H9 (cell line): Measurements from ENCODE around the gene ZNF79. TPM values are rescaled to one million over a fixed set of nuclear protein-coding genes. Genes with fewer than 3 reads are reported as not detected.
A peak's percentile ranks its signal among the peaks of the same experiment; 100 is the strongest.

Experiments used
- DNase-seq: peaks from one replicate; pipeline ENCODE4 v3.0.0-alpha.2; 2017
- H2AFZ ChIP-seq: one replicate; pipeline ENCODE4 v1.6.1; 2013; ENCODE audit warnings: mild to moderate bottlenecking, low read length, control low read depth, moderate library complexity
- H2AK5ac ChIP-seq: 2 replicates; pipeline ENCODE4 v1.6.1; 2013; ENCODE audit warnings: low read length, control low read depth, mixed read lengths; ENCODE audit not compliant: insufficient read length
- H2BK120ac ChIP-seq: one replicate; pipeline ENCODE4 v1.6.1; 2013; ENCODE audit warnings: low read depth, mild to moderate bottlenecking, low read length, control low read depth, inconsistent platforms; ENCODE audit not compliant: poor library complexity, severe bottlenecking
- H2BK12ac ChIP-seq: 2 replicates; pipeline ENCODE4 v1.6.1; 2013; ENCODE audit warnings: low read length, control low read depth, mixed read lengths, low read depth; ENCODE audit not compliant: insufficient read length
- H2BK15ac ChIP-seq: 2 replicates; pipeline ENCODE4 v1.6.1; 2013; ENCODE audit warnings: low read depth, low read length, control low read depth
- H2BK20ac ChIP-seq: one replicate; pipeline ENCODE4 v1.6.1; 2013; ENCODE audit warnings: low read depth, mild to moderate bottlenecking, low read length, control low read depth, inconsistent platforms; ENCODE audit not compliant: poor library complexity, severe bottlenecking
- H2BK5ac ChIP-seq: 2 replicates; pipeline ENCODE4 v1.6.1; 2013; ENCODE audit warnings: low read length, control low read depth, mixed read lengths; ENCODE audit not compliant: insufficient read length
- H3K14ac ChIP-seq: 2 replicates; pipeline ENCODE4 v1.6.1; 2013; ENCODE audit warnings: low read length, control low read depth; ENCODE audit not compliant: insufficient read depth
- H3K18ac ChIP-seq: 2 replicates; pipeline ENCODE4 v1.6.1; 2013; ENCODE audit warnings: low read depth, mild to moderate bottlenecking, mixed read lengths, low read length, control low read depth; ENCODE audit not compliant: insufficient read length
- H3K23ac ChIP-seq: 2 replicates; pipeline ENCODE4 v1.6.1; 2013; ENCODE audit warnings: low read length, control low read depth, mixed read lengths, low read depth; ENCODE audit not compliant: insufficient read length
- H3K23me2 ChIP-seq: 2 replicates; pipeline ENCODE4 v1.6.1; 2013; ENCODE audit warnings: low read depth, mild to moderate bottlenecking, mixed read lengths, low read length, control low read depth; ENCODE audit not compliant: insufficient read length, poor library complexity, severe bottlenecking
- H3K27ac ChIP-seq: 2 replicates; pipeline ENCODE4 v1.5.1; 2013; ENCODE audit warnings: low read length, control low read depth, mixed read lengths, low read depth; ENCODE audit not compliant: insufficient read length
- H3K27me3 ChIP-seq: 2 replicates; pipeline ENCODE4 v1.6.1; 2013; ENCODE audit warnings: low read length, control low read depth, inconsistent platforms; ENCODE audit not compliant: insufficient read depth
- H3K4ac ChIP-seq: 2 replicates; pipeline ENCODE4 v1.6.1; 2013; ENCODE audit warnings: low read depth, mild to moderate bottlenecking, control low read depth, inconsistent platforms, low read length, moderate library complexity
- H3K4me1 ChIP-seq: 2 replicates; pipeline ENCODE4 v1.6.1; 2013; ENCODE audit warnings: low read length, control low read depth, inconsistent platforms; ENCODE audit not compliant: insufficient read depth
- H3K4me2 ChIP-seq: 2 replicates; pipeline ENCODE4 v1.6.1; 2013; ENCODE audit warnings: low read length, control low read depth, mixed read lengths; ENCODE audit not compliant: insufficient read length, insufficient read depth
- H3K56ac ChIP-seq: 2 replicates; pipeline ENCODE4 v1.6.1; 2013; ENCODE audit warnings: low read depth, mild to moderate bottlenecking, mixed read lengths, low read length, control low read depth; ENCODE audit not compliant: insufficient read length
- H3K79me1 ChIP-seq: 2 replicates; pipeline ENCODE4 v1.6.1; 2013; ENCODE audit warnings: low read depth, mild to moderate bottlenecking, moderate library complexity, low read length, control low read depth, inconsistent platforms; ENCODE audit not compliant: insufficient read depth, poor library complexity, severe bottlenecking
- H3K79me2 ChIP-seq: 2 replicates; pipeline ENCODE4 v1.6.1; 2013; ENCODE audit warnings: low read length, control low read depth, inconsistent platforms; ENCODE audit not compliant: insufficient read depth
- H3K9ac ChIP-seq: 2 replicates; pipeline ENCODE4 v1.6.1; 2013; ENCODE audit warnings: low read length, control low read depth, mixed read lengths; ENCODE audit not compliant: insufficient read length; ENCODE audit errors: extremely low read depth
- H3K9me3 ChIP-seq: one replicate; pipeline ENCODE4 v1.6.1; 2013; ENCODE audit warnings: low read depth, low read length, inconsistent platforms; ENCODE audit not compliant: control insufficient read depth
- H3T11ph ChIP-seq: one replicate; pipeline ENCODE4 v1.6.1; 2013; ENCODE audit warnings: mild to moderate bottlenecking, low read length, control low read depth, inconsistent platforms
- H4K20me1 ChIP-seq: one replicate; pipeline ENCODE4 v1.6.1; 2013; ENCODE audit not compliant: control insufficient read depth, insufficient read length, insufficient read depth
- H4K5ac ChIP-seq: 2 replicates; pipeline ENCODE4 v1.6.1; 2013; ENCODE audit warnings: low read depth, mild to moderate bottlenecking, mixed read lengths, low read length, control low read depth; ENCODE audit not compliant: insufficient read length
- H4K8ac ChIP-seq: replicated peaks from 2 replicates; pipeline ENCODE4 v1.6.1; 2013; ENCODE audit warnings: low read length, control low read depth, mixed read lengths, low read depth; ENCODE audit not compliant: insufficient read length
- H4K91ac ChIP-seq: 2 replicates; pipeline ENCODE4 v1.6.1; 2013; ENCODE audit warnings: low read depth, mild to moderate bottlenecking, moderate library complexity, mixed read lengths, low read length, control low read depth; ENCODE audit not compliant: insufficient read length
- H3K27ac Mint-ChIP-seq, 3 experiments: 2 replicates in 2 of 3; 3 replicates in 1 of 3; pipeline ENCODE4 v1.8.0; 2020 to 2021; ENCODE audit warnings: mixed read lengths in 3 of 3, mild to moderate bottlenecking in 1 of 3, moderate library complexity in 1 of 3
- H3K27me3 Mint-ChIP-seq: 2 replicates; pipeline ENCODE4 v1.8.0; 2021; ENCODE audit warnings: low read depth, mild to moderate bottlenecking, moderate library complexity, mixed read lengths
- H3K36me3 Mint-ChIP-seq, 3 experiments: 2 replicates in 2 of 3; 3 replicates in 1 of 3; pipeline ENCODE4 v1.8.0; 2020 to 2021; ENCODE audit warnings: low read depth in 3 of 3, mixed read lengths in 3 of 3; ENCODE audit not compliant: insufficient read depth in 1 of 3
- H3K4me1 Mint-ChIP-seq, 2 experiments: 2 replicates each; pipeline ENCODE4 v1.8.0; 2020; ENCODE audit warnings: mixed read lengths in 2 of 2
- H3K4me3 Mint-ChIP-seq, 2 experiments: 2 replicates in 1 of 2; 3 replicates in 1 of 2; pipeline ENCODE4 v1.8.0; 2020 to 2021; ENCODE audit warnings: mild to moderate bottlenecking in 2 of 2, mixed read lengths in 2 of 2, moderate library complexity in 1 of 2
- H3K9me3 Mint-ChIP-seq, 2 experiments: 2 replicates in 1 of 2; 3 replicates in 1 of 2; pipeline ENCODE4 v1.8.0; 2020; ENCODE audit warnings: mild to moderate bottlenecking in 2 of 2, mixed read lengths in 2 of 2, moderate library complexity in 1 of 2
- WGBS: extraction: QIAGEN DNeasy Blood & Tissue Kit; methylation state at CpG from one replicate; pipeline ENCODE4 v1.1.7; 2013; ENCODE audit warnings: missing lambda C conversion rate, low lambda C conversion rate, mixed read lengths; ENCODE audit not compliant: insufficient read length; ENCODE audit errors: extremely low coverage; 5-methylcytosine and 5-hydroxymethylcytosine counted together
- total RNA-seq: library from RNA; stranded (reverse); gene quantifications from 2 replicates; pipeline ENCODE4 v1.2.1, GENCODE V29; 2021
- TF ChIP-seq, protein P1 (sequence below): fragments of 200-600 bp; sonication (generic); conservative IDR thresholded peaks from 3 replicates; pipeline ENCODE4 v1.8.0; 2021; ENCODE audit warnings: antibody characterized with exemption, mild to moderate bottlenecking

The ZNF79 gene
- total RNA-seq, 1 experiment from 2014 or later: 11.5 TPM

DNA sequence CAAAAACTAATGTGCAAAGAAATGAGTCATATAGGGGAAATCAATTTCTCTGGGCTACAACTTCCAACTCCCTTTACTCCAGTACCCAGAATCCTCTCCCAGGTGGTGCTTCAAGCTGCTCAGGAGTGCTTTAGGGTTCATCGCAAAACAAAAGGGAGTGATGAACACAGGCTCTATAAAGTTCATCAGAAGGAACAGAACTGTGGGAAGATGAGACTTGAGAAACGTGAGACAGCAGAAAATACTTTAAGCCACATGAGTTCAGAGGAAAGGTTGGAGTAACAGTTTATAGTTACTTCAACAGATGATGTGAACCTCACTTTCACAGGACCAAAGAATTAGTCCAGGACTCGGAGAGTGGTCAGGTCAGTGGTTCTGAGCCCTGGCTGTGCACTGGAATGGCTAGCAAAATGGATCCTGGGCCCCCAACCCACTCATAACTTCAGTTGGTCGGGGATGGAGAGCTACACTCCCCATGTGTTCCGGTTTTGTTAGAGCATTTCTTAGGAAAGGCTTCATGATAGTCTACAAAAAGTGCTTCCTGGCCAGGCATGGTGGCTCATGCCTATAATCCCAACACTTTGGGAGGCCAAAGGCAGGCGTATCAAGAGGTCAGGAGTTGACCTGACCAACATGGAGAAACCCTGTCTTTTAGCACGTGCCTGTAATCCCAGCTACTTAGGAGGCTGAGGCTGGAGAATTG is 22.7 kb downstream of the ZNF79 start:
- Histone ChIP-seq H2AFZ (no peak overlapping the region), H3K79me1 (no peaks in the 10 kb centered on the region), H2BK20ac (no peak overlapping the region), H4K8ac (no peak overlapping the region), H2BK15ac (no peak overlapping the region), H3K9ac (no peak overlapping the region), H4K91ac (no peak overlapping the region), H3K4me2 (no peak overlapping the region), H3K23me2 (peaks cover 12% of the 10 kb centered on the region), H4K20me1 (no peaks in the 10 kb centered on the region), H3K9me3 (no peaks in the 10 kb centered on the region), H2BK5ac (no peak overlapping the region), H2BK120ac (no peak overlapping the region), H3T11ph (no peak overlapping the region), H2AK5ac (no peak overlapping the region), H3K27me3 (no peaks in the 10 kb centered on the region), H3K27ac (peak overlapping the region; percentile 4), H3K4me1 (no peaks in the 10 kb centered on the region), H3K79me2 (peaks cover 20% of the 10 kb centered on the region; the same call in 1 of the 2 replicates), H3K23ac (no peak overlapping the region), H3K14ac (no peak overlapping the region), H3K18ac (no peak overlapping the region), H4K5ac (no peak overlapping the region), H3K4ac (no peak overlapping the region), H2BK12ac (no peak overlapping the region), H3K56ac (no peak overlapping the region)
- no CpG with 5 or more reads among the region's 7 CpGs for WGBS
- peaks cover 2% of the 10 kb centered on the region for H3K27me3 Mint-ChIP-seq
- peaks cover 71 to 88% (median 79%) of the 10 kb centered on the region in 3 experiments for H3K36me3 Mint-ChIP-seq
- peaks cover 0 to 4% of the 10 kb centered on the region in 2 experiments; a peak in 4 of 5 replicates for H3K9me3 Mint-ChIP-seq
- DNase-seq: no peak
- peaks cover 21 to 24% of the 10 kb centered on the region in 2 experiments for H3K4me1 Mint-ChIP-seq
- TF ChIP-seq, protein P1, sequence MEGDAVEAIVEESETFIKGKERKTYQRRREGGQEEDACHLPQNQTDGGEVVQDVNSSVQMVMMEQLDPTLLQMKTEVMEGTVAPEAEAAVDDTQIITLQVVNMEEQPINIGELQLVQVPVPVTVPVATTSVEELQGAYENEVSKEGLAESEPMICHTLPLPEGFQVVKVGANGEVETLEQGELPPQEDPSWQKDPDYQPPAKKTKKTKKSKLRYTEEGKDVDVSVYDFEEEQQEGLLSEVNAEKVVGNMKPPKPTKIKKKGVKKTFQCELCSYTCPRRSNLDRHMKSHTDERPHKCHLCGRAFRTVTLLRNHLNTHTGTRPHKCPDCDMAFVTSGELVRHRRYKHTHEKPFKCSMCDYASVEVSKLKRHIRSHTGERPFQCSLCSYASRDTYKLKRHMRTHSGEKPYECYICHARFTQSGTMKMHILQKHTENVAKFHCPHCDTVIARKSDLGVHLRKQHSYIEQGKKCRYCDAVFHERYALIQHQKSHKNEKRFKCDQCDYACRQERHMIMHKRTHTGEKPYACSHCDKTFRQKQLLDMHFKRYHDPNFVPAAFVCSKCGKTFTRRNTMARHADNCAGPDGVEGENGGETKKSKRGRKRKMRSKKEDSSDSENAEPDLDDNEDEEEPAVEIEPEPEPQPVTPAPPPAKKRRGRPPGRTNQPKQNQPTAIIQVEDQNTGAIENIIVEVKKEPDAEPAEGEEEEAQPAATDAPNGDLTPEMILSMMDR: no peak
- H3K4me3 Mint-ChIP-seq: no peak overlapping the region; a peak in 1 of 5 replicates
- peak overlapping the region in 2 of 3 experiments; percentile 87 to 99; a peak in 3 of 7 replicates for H3K27ac Mint-ChIP-seq
